Caki2 (cell line): ENCODE results near the gene RSBN1. TPM values are rescaled to one million over a fixed set of nuclear protein-coding genes. Genes with fewer than 3 reads are reported as not detected.

ENCODE experiments used
- DNase-seq: peaks from one replicate; pipeline ENCODE4 v3.0.0-alpha.2; 2015; ENCODE audit warnings: low read depth
- in situ Hi-C: cut with HindIII; loops from 2 replicates; pipeline ENCODE4 v1.10.0; 2016; ENCODE audit warnings: low sequenced_read_pairs, low pct_unique_long_range_greater_than_20kb, mixed read lengths
- total RNA-seq: library from RNA; depleted of rRNA; stranded (reverse); fragments of >200 nt; shearing (Covaris generic); gene quantifications from 2 replicates; pipeline ENCODE4 v1.2.3, GENCODE V29; 2014; ENCODE audit warnings: low replicate concordance

The RSBN1 gene
- total RNA-seq, 1 experiment from 2014 or later, result 6.1 TPM

DNA sequence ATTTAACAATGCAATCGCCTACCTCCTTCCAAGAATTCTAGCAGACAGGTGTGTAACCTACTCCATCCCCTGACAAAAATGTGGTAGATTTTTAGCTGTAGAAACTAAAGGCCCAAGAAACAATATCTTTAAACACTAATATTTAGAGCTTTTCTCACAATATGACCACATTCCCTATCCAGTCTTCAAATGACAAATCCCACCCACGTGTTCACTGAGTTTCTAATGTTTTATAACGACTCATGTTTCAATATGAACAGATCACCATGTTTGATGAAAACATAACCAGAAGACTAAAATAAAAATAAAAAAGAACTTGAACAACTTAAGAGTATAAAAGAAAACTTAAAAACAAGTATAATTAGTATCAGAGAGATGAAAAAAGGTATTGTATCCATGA is 24.6 kb downstream of the RSBN1 start:
- in situ Hi-C loops, result no loop called here
- DNase-seq, result no peak

DNA sequence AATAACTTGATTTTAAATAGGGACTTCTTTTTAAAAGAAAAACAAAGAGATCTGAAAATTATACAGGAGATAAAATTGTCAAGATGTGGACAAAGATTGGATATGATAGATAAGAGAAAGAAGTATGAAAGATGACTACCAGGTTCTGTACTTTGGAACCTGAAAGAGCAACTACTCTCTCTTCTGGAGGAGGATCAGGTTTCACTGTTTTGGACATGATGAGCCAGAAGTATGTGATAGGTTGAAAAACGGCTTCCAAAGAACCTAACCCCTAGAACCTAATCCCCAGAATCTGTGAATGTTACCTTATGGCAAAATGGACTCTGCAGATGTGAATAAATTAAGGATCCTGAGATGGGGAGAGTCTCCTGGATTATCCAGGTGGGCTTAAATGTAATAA is 26.2 kb downstream of the RSBN1 start:
- in situ Hi-C loops, result no loop called here
- no peak for DNase-seq

DNA sequence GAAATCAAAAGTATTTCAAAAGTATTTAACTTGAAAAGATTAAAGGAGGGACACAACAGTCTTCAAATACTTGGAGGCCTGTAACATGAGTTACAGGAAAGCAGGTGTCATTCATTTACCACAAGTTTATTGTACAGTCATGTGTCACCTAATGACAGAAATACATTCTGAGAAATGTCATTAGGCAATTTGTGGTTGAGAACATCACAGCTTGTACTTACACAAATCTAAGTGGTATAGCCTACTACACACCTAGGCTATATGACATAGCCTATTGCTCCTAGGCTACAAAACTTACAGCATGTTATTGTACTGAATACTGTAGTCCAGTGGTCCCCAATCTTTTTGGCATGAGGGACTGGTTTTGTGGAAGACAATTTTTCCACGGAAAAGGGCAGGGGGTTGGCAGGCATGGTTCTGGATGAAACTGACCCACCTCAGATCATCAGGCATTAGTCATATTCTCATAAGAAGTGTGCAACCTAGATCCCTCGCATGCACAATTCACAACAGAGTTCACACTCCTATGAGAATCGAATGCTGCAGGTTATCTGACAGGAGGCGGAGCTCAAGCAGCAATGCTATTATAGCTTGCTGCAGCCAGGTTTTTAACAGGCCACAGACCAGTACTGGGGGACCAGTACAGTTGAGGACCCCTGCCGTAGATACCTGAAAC is 28.0 kb downstream of the RSBN1 start:
- in situ Hi-C loops, result no loop called here
- no peak for DNase-seq

DNA sequence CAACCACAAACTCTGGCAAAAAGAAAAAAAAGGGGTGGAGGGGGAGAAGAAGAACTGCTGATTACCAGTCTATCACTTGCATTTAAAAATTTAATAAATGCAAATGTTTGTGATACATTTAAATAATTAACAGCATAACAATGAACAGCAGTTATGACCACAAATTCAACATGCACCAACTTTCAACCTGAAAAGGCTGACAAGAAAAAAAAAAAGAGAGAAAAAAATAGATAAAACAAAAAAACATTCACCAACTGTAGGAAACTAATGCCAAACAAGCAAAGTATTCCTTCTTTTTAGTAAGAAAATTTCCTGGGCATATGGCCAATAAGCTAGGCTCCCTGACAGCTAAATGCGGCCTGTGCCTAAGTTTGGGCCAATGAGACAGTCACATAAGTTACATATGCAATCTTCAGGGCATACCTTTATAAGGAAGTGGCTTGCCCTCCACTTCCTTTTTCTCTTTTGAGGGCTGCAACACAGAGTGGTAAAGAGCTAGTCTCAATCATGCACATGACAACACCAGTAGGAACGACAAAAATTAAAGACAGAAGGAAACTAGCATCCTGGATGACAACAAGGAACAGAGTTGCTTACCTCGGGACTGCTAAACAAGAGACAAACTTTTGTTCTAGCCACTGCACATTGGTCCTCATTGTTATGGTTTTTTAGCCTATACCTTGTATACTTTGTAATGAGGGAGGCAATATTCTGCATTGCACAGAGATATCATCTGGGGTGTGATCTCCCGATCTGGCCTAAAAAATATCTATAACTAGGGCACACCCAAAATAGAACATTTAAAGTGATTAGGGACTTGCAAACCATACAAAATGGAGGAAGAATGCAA is 28.8 kb downstream of the RSBN1 start:
- no peak for DNase-seq
- in situ Hi-C loops, result no loop called here

DNA sequence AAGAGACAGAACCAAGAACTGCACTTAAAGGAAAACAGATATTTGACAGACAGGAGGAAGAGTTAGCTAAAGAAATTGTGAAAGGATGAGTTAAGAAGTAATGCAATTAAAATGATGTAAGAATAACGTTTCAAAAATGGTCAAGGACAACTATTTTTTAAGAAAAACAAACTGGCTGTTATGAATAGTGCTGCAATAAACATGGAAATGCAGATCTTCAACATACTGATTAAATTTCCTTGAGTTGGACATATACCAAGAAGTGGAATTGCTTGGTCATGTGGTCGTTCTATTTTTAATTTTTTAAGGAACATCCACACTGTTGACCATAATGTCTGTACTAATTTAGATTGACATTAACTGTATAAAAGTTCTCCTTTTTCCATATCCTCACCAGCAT is 29.9 kb downstream of the RSBN1 start:
- in situ Hi-C loops, result no loop called here

DNA sequence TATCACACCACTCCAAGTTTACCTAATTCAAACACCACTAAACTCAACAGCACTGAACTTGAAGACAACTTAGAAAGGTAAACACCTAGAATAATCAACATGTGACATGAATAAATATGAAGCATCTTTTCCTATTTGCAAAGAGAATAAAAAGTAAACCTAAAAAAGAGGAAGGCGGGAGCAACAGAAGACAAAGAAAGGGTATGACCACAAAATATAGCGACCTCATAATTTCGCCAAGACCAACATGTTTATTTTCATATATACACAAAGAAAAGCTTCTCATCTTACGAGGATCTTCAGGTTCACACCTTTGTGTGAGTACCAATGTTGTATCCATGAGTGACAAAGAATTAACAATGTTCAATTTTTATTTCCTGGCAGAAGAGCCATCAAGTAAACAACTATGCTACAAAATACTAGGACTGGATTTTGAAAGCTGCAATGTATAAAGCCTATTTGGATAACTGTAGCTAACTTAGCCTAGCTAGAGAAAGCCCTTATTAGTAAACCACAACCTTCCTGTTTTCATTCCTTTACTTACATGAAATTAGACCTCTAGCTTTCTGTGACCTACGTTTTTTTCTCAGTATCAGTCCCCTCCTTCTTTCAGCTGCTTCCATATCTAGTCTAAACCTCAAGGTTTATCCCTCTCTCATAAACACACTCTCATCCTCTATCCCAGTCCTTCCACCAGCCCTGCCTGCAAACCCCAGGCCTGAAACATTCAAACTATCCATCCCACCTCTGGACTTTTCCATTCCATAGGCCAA is 31.7 kb downstream of the RSBN1 start:
- in situ Hi-C loops, result no loop called here
- no peak for DNase-seq

More for the DNA sequence above, 29.9 kb downstream of the RSBN1 start:
- DNase-seq, result no peak

DNA sequence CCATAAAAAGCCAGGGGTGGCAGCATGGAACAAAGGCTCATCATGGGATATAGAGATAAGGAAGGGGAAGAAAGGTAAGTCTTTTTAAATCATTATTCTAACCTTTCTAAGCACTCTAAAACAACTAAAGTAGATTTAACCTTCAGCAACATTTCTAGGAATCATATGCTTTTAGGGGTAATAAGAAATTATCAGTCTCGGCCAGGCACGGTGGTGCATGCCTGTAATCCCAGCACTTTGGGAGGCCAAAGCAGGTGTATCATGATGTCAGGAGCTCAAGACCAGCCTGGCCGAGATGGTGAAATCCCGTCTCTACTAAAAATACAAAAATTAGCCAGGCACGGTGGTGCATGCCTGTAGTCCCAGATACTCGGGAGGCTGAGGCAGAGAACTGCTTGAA is 32.7 kb downstream of the RSBN1 start:
- in situ Hi-C loops, result no loop called here
- DNase-seq, result no peak

DNA sequence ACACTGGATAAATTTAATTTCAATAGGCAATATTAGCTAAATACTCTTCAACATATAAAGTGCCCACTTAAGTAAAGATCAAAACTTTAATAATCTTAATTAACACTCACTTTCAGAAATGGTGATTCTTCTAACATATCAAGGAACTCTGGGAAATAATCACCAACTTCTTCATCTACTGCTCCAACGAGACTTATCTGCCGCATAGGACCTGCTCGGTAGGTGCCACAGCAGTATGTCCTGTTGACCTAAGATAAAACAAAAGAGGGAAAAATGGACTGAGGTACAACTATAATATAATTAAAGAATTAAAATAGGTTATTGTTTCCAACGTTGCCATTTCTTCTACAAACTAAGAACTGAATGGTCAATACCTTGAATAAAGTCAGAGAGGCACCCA is 34.7 kb downstream of the RSBN1 start:
- in situ Hi-C loops, result no loop called here

DNA sequence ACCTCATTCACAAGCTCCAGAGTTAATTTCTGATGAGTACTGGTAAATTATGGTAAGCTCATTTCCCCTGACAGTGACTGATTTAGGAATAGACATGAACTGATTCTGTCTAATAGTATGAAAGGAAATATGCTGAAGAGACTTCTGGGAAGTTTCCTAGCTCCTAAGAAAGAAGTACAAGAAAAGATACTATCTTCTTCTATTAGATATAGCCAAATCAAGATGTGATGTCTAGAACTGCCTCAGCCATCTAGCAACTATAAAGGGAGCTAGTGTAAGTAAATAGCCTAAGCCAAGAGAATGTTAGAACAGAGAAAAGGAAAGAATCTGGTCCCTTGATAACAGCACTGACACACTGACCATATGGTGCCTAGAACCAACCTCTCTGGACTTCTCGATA is 42.2 kb downstream of the RSBN1 start:
- no peak for DNase-seq
- in situ Hi-C loops, result no loop called here

More for the DNA sequence above, 34.7 kb downstream of the RSBN1 start:
- no peak for DNase-seq

DNA sequence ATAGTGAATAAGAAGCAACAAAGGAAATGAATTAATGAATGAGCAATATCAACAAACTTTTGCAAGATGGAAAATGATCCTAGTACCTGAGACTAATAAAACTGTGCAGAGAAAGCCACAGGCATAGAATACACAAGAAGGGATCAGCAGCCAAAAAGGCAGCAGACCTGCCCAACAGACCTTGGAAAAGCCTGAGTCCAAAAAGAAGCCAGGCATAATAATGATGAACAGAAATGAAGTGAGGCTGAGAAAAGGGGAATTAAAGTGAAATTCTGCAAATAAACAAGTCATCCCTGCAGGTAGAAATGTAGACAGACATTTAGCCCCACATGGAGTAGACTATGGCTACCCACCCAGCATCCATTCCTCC is 42.7 kb downstream of the RSBN1 start:
- in situ Hi-C loops, result no loop called here
- no peak for DNase-seq

DNA sequence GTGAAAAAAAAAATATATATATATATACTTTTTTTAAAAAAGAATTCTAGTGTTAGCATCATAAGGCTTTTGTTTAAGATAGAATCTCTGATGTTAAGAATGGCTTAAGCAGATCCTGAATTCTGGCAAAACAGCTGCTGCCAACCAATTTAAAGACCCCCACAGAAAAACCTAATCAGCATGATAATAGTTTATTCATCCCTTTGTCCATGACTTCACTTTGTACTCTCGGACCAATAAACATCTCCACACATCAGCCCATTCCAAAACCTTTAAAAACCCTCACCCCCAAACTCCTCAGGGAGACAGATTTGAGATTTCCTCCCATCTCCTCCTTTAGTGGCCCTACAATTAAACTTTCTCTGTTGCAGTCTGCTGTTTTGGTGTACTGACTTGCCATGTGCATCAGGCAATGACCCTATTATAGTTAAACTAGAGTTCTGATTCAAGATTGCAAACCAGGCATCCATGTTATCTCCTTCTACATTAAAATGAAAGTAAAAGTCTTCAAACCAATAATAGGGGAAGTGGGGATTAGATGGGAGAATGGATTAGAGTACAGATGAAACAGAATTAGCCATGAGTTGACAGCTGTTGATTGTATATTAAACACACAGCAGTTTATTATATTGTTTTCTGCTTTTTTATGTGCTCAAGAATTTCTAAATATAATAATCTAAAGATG is 43.2 kb downstream of the RSBN1 start:
- in situ Hi-C loops, result no loop called here
- no peak for DNase-seq

DNA sequence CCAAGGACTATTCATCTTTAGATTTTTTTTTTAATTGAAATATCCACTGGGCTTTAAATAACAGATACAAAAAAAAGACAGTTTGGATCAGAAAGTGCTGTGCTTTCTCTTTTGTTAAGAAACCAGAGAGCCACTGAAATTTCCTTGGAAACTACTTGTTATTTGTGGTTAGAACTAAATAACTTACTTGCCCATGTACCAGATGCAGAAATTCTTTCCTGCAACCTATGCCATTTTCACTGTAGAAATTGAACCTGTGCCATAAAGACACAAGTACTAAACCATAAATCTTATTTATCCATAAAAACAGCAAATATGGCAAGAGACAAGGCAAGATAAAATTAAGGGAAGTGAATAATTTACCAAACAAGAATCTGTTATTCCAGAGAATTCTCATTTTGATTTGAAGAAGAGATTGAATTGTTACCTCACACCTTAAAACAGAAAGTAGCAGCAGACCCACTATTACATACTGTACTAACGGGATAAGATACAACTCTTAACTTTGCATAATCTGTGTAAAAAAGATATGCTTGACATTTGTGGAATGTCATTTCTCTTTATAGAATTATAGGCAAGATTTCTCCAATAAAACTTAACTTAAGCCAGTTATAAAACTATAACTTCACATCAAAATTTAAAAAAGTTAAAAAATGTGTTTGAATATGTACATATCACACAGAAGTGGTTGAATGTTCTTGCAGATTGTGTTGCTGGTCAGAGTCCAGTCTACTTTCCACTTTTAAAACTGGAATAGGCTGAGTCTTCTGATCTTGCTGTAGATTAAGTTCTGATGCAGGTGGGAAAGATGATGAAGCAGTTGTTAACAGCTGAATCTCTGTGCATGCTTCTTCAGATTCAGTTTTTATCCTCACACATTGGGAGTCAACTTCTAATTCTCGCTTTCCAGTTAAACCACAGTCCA is 46.7 kb downstream of the RSBN1 start:
- in situ Hi-C loops, result no loop called here
- DNase-seq, result no peak

DNA sequence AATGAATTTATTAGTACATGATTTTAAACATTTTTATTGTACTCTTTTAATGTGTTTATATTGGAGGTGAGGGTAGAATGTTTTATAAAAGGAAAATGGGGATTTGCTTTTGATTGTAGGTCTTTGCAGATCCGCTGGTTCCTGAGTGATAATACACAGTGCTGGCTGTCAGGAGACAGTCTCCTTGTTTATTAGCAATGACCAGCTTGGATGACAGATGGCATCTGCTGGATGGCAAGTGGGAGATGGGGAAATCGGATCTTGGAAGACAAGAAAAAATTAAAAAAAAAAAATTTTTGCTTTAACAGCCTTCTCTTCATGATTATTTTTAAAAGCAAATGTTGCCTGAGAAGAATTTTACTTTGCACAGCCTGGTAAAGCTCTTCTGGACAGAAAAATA is 48.6 kb downstream of the RSBN1 start:
- in situ Hi-C loops, result no loop called here
- DNase-seq, result no peak

DNA sequence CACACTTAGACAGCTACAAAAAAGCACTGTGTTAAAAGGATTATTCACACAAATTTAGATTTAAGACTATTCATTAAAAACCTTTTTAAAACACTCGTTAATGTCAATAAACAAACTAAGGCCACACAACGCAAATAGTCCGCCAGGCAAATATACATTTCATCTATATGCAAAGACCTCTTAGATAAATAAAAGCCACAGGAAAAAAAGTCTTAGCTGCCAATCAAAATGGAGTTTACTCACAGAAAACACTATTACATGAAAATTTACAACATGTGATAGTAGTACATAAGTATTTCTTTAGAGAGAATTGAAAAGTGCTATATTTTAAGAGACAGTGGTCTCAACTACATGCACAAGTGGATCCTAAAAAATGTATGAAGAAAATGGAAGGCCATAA is 50.3 kb downstream of the RSBN1 start:
- in situ Hi-C loops, result no loop called here
- DNase-seq, result no peak

DNA sequence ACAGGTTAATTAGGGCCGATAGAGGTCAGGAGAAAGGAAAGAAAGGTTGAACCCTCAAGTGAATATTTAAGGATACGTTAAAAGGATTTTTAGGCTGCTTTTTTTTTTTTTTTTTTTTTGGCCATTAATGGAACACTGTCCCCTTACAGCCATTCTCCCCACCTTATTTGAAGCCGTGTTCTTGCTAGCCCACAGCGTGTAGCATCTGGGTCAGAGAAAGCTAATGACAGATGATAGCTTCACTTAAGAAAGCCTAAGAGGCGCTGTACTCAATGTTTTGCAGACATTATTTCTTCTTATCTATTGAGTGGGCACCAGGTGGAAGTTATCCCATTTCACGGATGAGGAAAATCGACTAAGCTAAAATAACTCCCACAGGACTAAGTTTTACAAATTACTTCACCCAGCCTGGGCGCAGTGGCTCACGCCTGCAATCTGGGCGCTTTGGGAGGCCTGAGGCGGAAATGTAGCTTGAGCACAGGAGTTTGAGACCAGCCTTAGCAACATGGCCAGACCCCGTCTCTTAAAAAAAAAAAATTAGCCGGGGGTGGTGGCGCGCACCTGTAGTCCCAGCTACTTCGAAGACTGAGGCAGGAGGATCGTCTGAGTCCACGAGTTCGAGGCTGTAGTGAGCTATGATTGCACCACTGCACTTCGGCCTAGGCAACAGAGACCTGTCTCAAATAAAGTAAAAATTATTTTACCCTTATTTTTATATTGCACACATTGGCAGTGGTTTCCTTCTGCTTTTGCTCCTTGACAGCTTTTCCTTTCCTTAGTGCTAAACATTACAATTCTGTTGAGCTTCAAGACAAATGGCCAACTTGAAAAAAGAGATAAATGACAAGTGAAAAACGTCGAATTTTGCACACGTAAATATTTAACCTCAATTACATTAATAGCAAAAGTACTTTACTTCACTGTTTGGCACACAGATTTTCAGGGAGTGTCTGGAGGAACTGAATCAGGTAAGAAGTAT is 51.9 kb downstream of the RSBN1 start:
- no peak for DNase-seq

DNA sequence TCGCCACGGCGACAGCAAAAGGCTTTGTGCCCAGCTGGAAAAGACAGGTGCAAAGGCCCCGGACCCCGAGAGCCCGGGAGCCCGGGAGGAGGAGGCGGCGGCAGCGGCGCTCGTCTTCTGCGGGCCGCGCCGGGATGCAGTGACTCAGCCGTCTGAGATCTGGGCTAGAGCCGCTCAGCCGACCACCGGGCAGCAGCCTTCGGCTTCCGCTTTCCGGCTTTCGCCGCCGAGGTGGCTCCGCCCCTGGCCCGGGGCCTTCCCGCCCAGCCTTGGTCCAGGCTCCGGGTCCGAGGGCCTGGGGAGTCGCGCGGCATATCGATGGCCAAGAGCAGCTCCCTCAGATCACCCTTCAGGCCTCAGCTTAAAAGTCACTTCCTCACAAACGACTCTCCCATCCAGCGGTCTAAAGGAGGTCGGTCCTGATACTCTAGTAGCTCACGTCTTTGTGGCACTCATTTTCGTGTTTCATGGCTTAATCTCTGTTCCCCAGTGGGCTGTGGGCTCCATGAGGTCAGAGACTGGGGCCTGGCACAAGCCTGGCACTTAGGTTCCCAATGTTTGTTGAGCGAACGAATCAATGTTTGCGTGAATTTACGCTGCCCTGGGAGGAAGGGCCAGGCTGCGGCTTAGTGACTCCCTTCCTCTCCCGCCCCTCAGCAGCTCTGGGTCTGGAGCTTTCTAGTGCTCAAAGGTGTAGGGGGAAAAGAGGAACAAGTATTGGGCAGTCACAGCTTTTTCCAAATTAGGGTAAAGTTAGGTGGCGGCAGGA is 52.8 kb downstream of the RSBN1 start, which contains the start of gene PHTF1:
PHTF1 (minus strand) TSS at position 154 of the 769 bp plus-strand sequence. CDS start 783 bp downstream, outside the sequence.
- peak; percentile 74 for DNase-seq
- in situ Hi-C loops, result no loop called here

More for the DNA sequence above, 51.9 kb downstream of the RSBN1 start:
- in situ Hi-C loops, result no loop called here
